Measurements from ENCODE around the gene EXOC6.

Gene EXOC6

DNA sequence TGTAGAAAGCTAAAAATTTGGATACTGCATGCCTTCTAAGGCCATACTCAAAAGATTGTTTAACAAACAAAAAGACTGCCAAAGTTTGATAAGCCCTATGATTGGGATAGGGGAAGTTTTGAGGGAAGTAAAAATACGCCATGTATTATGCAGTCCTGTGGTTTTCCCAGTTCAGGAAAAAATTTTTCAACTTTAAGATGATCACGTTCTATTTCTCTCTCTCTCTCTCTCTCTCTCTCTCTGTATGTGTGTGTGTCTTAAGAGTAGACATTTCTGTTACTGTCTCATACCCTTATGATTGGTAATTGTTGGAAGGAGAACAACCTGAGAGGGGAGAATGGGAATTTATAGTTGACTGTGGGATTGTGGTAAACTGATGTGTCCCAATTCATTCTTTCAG, 143.2 kb downstream of the EXOC6 start:
- Mint-ChIP-seq H3K27ac (no peak overlapping the region), H3K36me3 (ENCODE audit: low read depth) (no peaks in the 10 kb centered on the region), H3K9me3 (no peaks in the 10 kb centered on the region), H3K4me3 (no peak overlapping the region), H3K4me1 (peaks cover 23% of the 10 kb centered on the region), H3K27me3 (ENCODE audit: low read depth, poor library complexity) (peaks cover 6% of the 10 kb centered on the region)
- TF ChIP-seq, protein P1, sequence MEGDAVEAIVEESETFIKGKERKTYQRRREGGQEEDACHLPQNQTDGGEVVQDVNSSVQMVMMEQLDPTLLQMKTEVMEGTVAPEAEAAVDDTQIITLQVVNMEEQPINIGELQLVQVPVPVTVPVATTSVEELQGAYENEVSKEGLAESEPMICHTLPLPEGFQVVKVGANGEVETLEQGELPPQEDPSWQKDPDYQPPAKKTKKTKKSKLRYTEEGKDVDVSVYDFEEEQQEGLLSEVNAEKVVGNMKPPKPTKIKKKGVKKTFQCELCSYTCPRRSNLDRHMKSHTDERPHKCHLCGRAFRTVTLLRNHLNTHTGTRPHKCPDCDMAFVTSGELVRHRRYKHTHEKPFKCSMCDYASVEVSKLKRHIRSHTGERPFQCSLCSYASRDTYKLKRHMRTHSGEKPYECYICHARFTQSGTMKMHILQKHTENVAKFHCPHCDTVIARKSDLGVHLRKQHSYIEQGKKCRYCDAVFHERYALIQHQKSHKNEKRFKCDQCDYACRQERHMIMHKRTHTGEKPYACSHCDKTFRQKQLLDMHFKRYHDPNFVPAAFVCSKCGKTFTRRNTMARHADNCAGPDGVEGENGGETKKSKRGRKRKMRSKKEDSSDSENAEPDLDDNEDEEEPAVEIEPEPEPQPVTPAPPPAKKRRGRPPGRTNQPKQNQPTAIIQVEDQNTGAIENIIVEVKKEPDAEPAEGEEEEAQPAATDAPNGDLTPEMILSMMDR (IDR thresholded peaks at IDR 0.05), result no peak
- no peak for DNase-seq

DNA sequence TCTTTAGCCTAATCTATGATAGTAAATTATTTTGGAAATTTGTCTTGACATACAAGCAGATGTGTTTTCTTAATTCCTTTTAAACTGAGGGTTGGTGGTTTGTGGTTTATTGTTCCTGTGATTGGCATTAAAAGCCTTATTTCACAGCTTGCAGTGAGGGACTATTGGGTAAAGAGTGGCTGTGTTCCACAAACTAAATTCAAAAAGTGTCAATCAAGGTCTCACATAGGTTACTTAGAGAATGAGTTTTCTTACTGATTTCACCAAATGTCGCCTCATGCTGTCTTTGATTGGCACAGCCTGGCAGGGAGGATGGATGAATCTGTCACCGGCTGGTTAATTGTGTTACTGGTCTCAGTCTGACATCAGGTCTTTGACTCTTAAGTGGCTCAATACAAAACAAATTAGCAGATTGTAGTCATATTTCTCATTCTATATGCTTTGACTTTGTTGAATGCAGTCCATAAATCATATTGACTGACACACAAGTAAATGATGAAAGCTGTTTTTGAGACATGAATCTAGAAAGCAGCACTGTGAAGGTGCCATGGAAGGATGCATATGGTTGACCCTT, 145.5 kb downstream of the EXOC6 start:
- no peak overlapping the region for H3K4me3 Mint-ChIP-seq
- H3K9me3 Mint-ChIP-seq, result no peaks in the 10 kb centered on the region
- no peak overlapping the region for H3K27ac Mint-ChIP-seq
- no peak for DNase-seq
- H3K36me3 Mint-ChIP-seq (ENCODE audit: low read depth), result no peaks in the 10 kb centered on the region
- H3K4me1 Mint-ChIP-seq, result peaks cover 23% of the 10 kb centered on the region
- no peaks in the 10 kb centered on the region for H3K27me3 Mint-ChIP-seq (ENCODE audit: low read depth, poor library complexity)
- TF ChIP-seq, protein P1 (IDR thresholded peaks at IDR 0.05), result no peak

DNA sequence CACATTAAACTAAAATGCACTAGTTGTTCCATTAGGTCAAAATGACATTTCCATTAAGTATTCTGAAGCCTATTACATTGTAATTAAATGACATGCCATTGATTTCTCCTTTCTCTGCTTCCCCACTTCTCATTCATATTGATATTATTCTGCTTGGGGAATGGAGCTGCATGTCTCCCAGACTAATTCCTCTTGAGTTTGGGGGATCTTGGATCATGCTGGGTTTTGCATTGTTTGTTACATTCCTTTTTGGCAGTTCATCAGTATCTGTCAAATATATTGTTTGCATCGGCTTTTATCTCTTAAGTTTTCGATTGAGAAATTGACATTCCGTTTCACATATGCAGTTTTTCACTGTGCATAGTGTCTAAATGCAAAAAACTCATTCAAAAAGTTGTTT, 147.2 kb downstream of the EXOC6 start:
- Mint-ChIP-seq H3K36me3 (ENCODE audit: low read depth) (no peaks in the 10 kb centered on the region), H3K4me3 (no peak overlapping the region), H3K27me3 (ENCODE audit: low read depth, poor library complexity) (no peaks in the 10 kb centered on the region), H3K4me1 (peaks cover 19% of the 10 kb centered on the region), H3K27ac (no peak overlapping the region), H3K9me3 (no peaks in the 10 kb centered on the region)
- DNase-seq, result no peak
- TF ChIP-seq, protein P1 (IDR thresholded peaks at IDR 0.05), result no peak

DNA sequence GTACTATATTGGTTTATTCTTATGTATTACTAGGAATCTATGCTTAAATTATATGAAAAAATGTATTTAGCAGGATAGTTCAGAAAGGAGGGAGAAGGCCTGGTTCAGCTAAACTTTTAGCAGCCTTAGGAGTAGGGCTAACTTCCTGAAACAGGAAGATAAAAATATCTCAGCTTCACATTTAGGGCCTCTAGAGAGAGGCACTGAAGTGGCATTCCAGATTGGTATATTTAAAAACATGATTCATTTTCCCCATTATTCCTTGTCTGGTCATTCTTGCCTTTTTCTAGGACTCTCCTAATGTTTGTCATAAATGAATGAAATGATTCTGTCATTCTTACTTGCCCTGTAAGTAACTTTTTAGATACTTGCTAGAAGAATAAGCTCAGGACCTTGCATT, 149.3 kb downstream of the EXOC6 start:
- no peaks in the 10 kb centered on the region for H3K9me3 Mint-ChIP-seq
- TF ChIP-seq, protein P1 (IDR thresholded peaks at IDR 0.05), result no peak
- H3K36me3 Mint-ChIP-seq (ENCODE audit: low read depth), result no peaks in the 10 kb centered on the region
- no peak for DNase-seq
- peaks cover 4% of the 10 kb centered on the region for H3K27me3 Mint-ChIP-seq (ENCODE audit: low read depth, poor library complexity)
- peaks cover 15% of the 10 kb centered on the region for H3K4me1 Mint-ChIP-seq
- no peak overlapping the region for H3K4me3 Mint-ChIP-seq
- H3K27ac Mint-ChIP-seq, result no peak overlapping the region

DNA sequence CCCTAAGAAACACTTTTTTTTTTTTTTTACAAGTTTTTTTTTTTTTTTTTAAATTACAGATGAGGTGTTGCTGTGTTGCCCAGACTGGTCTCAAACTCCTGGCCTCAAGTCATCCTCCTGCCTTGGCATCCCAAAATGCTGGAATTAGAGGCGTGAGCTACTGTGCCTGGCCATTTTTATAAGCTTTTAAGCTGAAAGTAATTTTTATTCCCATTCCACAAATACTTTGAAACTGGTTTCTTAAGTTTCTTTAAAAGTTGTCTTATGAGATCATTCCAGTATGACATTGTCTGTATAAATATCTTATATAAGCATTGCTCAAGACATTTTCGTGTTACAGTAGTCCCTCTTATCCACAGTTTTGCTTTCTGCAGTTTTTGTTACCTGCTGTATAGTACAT, 150.9 kb downstream of the EXOC6 start:
- peaks cover 4% of the 10 kb centered on the region for H3K4me1 Mint-ChIP-seq
- no peaks in the 10 kb centered on the region for H3K36me3 Mint-ChIP-seq (ENCODE audit: low read depth)
- TF ChIP-seq, protein P1 (IDR thresholded peaks at IDR 0.05), result no peak

DNA sequence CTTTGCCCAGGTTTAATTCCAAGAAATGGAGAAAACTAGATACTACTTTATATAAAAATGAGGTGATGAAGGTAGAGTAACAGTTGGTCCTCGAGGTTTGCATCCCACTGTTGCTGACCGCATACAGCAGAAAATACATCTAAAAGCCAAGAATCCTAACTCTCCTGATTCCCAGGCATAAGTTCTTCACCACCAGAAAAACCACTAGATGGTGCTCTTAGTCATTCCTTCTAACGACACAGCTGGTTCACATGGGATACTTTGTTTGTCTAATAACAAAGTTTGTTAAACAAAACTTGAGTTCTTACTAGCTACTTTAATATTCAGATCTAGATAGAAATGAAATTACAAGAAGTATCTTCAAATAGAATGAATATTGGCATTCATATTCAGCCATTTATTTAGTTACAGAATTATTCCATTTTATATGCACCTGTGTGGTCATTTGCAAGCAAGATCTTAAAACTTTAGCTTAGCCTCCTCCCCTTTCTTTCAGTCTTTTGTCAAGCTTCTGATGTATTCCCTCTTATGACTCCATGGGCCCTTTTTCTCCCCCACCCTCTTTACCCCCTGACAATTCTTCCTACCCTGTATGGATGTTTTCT, 158.2 kb downstream of the EXOC6 start:
- Mint-ChIP-seq H3K4me3 (no peak overlapping the region), H3K4me1 (no peaks in the 10 kb centered on the region), H3K9me3 (no peaks in the 10 kb centered on the region), H3K27me3 (ENCODE audit: low read depth, poor library complexity) (peaks cover 4% of the 10 kb centered on the region), H3K27ac (no peak overlapping the region), H3K36me3 (ENCODE audit: low read depth) (no peaks in the 10 kb centered on the region)
- peak; percentile 4 for DNase-seq
- TF ChIP-seq, protein P1 (IDR thresholded peaks at IDR 0.05), result peak; percentile 66

More for the DNA sequence above, 150.9 kb downstream of the EXOC6 start:
- peaks cover 4% of the 10 kb centered on the region for H3K27me3 Mint-ChIP-seq (ENCODE audit: low read depth, poor library complexity)
- no peak overlapping the region for H3K27ac Mint-ChIP-seq
- no peak for DNase-seq
- no peak overlapping the region for H3K4me3 Mint-ChIP-seq
- H3K9me3 Mint-ChIP-seq, result no peaks in the 10 kb centered on the region
